Measurements from ENCODE around the gene ISG20L2. TPM values are rescaled to one million over a fixed set of nuclear protein-coding genes. Genes with fewer than 3 reads are reported as not detected.

Gene ISG20L2
- 10 to 100 TPM; 38.8 to 74.9 TPM for total RNA-seq

- Mint-ChIP-seq H3K36me3 (ENCODE audit: low read depth) (peaks cover 9% of the 10 kb centered on the region), H3K9me3 (no peaks in the 10 kb centered on the region), H3K27me3 (no peaks in the 10 kb centered on the region), H3K4me3 (no peak within 1 kb of the TSS), H3K4me1 (peaks cover 22% of the 10 kb centered on the region), H3K27ac (no peak within 1 kb of the TSS)
- peak; percentile 95 for ATAC-seq (replicated peaks)
Observed at GRCh38 chr1:156728599-156729462, at the start of gene ISG20L2. Gene ISG20L2, minus strand, starts transcription at chr1:156728766. Its CDS starts 1,114 bp downstream, at chr1:156727652.

GRCh38 chr1:156777573-156777972 is 49.0 kb upstream of the ISG20L2 start:
- Mint-ChIP-seq H3K4me1 (peaks cover 45% of the 10 kb centered on the region), H3K27me3 (no peaks in the 10 kb centered on the region), H3K36me3 (ENCODE audit: low read depth) (peaks cover 73% of the 10 kb centered on the region), H3K4me3 (no peak overlapping the region), H3K9me3 (no peaks in the 10 kb centered on the region), H3K27ac (peak overlapping the region; percentile 0)
- ATAC-seq (replicated peaks): peak; percentile 60

GRCh38 chr1:156776942-156777341 is 48.4 kb upstream of the ISG20L2 start:
- Mint-ChIP-seq H3K36me3 (ENCODE audit: low read depth) (peaks cover 73% of the 10 kb centered on the region), H3K9me3 (no peaks in the 10 kb centered on the region), H3K27me3 (no peaks in the 10 kb centered on the region), H3K4me1 (peaks cover 43% of the 10 kb centered on the region), H3K4me3 (no peak overlapping the region), H3K27ac (peak overlapping the region; percentile 0)
- ATAC-seq (replicated peaks): no peak

GRCh38 chr1:156775799-156776198 is 47.2 kb upstream of the ISG20L2 start:
- Mint-ChIP-seq H3K4me1 (peaks cover 42% of the 10 kb centered on the region), H3K27ac (peak overlapping the region; percentile 75), H3K27me3 (no peaks in the 10 kb centered on the region), H3K9me3 (no peaks in the 10 kb centered on the region), H3K36me3 (ENCODE audit: low read depth) (peaks cover 71% of the 10 kb centered on the region), H3K4me3 (peak overlapping the region; percentile 22)
- ATAC-seq (replicated peaks): peak; percentile 71

GRCh38 chr1:156773607-156774006 is 45.0 kb upstream of the ISG20L2 start:
- Mint-ChIP-seq H3K27ac (peak overlapping the region; percentile 0), H3K36me3 (ENCODE audit: low read depth) (peaks cover 88% of the 10 kb centered on the region)

GRCh38 chr1:156772728-156773497 is 44.3 kb upstream of the ISG20L2 start:
- Mint-ChIP-seq H3K36me3 (ENCODE audit: low read depth) (peaks cover 86% of the 10 kb centered on the region), H3K27ac (peak overlapping the region; percentile 10), H3K4me3 (peak overlapping the region; percentile 23), H3K9me3 (no peaks in the 10 kb centered on the region), H3K27me3 (no peaks in the 10 kb centered on the region), H3K4me1 (peaks cover 54% of the 10 kb centered on the region)
- ATAC-seq (replicated peaks): no peak

More at GRCh38 chr1:156773607-156774006, 45.0 kb upstream of the ISG20L2 start:
- Mint-ChIP-seq H3K9me3 (no peaks in the 10 kb centered on the region), H3K4me3 (peak overlapping the region; percentile 23), H3K27me3 (no peaks in the 10 kb centered on the region), H3K4me1 (peaks cover 56% of the 10 kb centered on the region)
- ATAC-seq (replicated peaks): peak; percentile 56

GRCh38 chr1:156772222-156772621 is 43.7 kb upstream of the ISG20L2 start:
- H3K27me3 Mint-ChIP-seq: no peaks in the 10 kb centered on the region
- H3K4me3 Mint-ChIP-seq: no peak overlapping the region
- H3K36me3 Mint-ChIP-seq (ENCODE audit: low read depth): peaks cover 80% of the 10 kb centered on the region
- H3K4me1 Mint-ChIP-seq: peaks cover 54% of the 10 kb centered on the region
- H3K9me3 Mint-ChIP-seq: no peaks in the 10 kb centered on the region
- peak overlapping the region; percentile 10 for H3K27ac Mint-ChIP-seq
- ATAC-seq (replicated peaks): no peak

GRCh38 chr1:156768610-156769295 is 40.2 kb upstream of the ISG20L2 start:
- Mint-ChIP-seq H3K9me3 (no peaks in the 10 kb centered on the region), H3K27me3 (no peaks in the 10 kb centered on the region), H3K36me3 (ENCODE audit: low read depth) (peaks cover 54% of the 10 kb centered on the region), H3K4me3 (no peak overlapping the region), H3K27ac (no peak overlapping the region), H3K4me1 (peaks cover 47% of the 10 kb centered on the region)
- ATAC-seq (replicated peaks): no peak

GRCh38 chr1:156767879-156768604 is 39.5 kb upstream of the ISG20L2 start:
- Mint-ChIP-seq H3K27ac (no peak overlapping the region), H3K4me3 (no peak overlapping the region), H3K36me3 (ENCODE audit: low read depth) (peaks cover 47% of the 10 kb centered on the region), H3K4me1 (peaks cover 40% of the 10 kb centered on the region), H3K27me3 (no peaks in the 10 kb centered on the region), H3K9me3 (no peaks in the 10 kb centered on the region)
- ATAC-seq (replicated peaks): peak; percentile 16

GRCh38 chr1:156767101-156767878 is 38.7 kb upstream of the ISG20L2 start, which contains the start of gene PRCC:
Gene PRCC, plus strand, starts transcription at chr1:156767535. Its CDS starts 237 bp downstream, at chr1:156767772.
- Mint-ChIP-seq H3K4me1 (peaks cover 33% of the 10 kb centered on the region), H3K27me3 (no peaks in the 10 kb centered on the region), H3K9me3 (no peaks in the 10 kb centered on the region), H3K4me3 (no peak within 1 kb of the TSS), H3K27ac (no peak within 1 kb of the TSS), H3K36me3 (ENCODE audit: low read depth) (peaks cover 40% of the 10 kb centered on the region)
- peak; percentile 94 for ATAC-seq (replicated peaks)

GRCh38 chr1:156766298-156767100 is 37.9 kb upstream of the ISG20L2 start:
- ATAC-seq (replicated peaks): peak; percentile 3
- peaks cover 30% of the 10 kb centered on the region for H3K4me1 Mint-ChIP-seq
- H3K27me3 Mint-ChIP-seq: no peaks in the 10 kb centered on the region
- no peak overlapping the region for H3K4me3 Mint-ChIP-seq
- no peak overlapping the region for H3K27ac Mint-ChIP-seq
- H3K36me3 Mint-ChIP-seq (ENCODE audit: low read depth): peaks cover 33% of the 10 kb centered on the region
- no peaks in the 10 kb centered on the region for H3K9me3 Mint-ChIP-seq

- H3K27ac Mint-ChIP-seq: no peak overlapping the region
- H3K4me3 Mint-ChIP-seq: no peak overlapping the region
- no peaks in the 10 kb centered on the region for H3K27me3 Mint-ChIP-seq
- H3K4me1 Mint-ChIP-seq: peaks cover 22% of the 10 kb centered on the region
- H3K9me3 Mint-ChIP-seq: no peaks in the 10 kb centered on the region
- no peak for ATAC-seq (replicated peaks)
- H3K36me3 Mint-ChIP-seq (ENCODE audit: low read depth): peaks cover 25% of the 10 kb centered on the region
Observed at GRCh38 chr1:156765666-156766065, 37.1 kb upstream of the ISG20L2 start.
